Thyroid gland (tissue), 4 donors: ENCODE data around the gene ATP1A2.
A peak's percentile ranks its signal among the peaks of the same experiment; 100 is the strongest.

Source experiments
- CTCF ChIP-seq, 6 experiments: fragments of 200-600 bp in 3 of 6; fragments of 450-650 bp in 3 of 6; sonication (generic) in 3 of 6; IDR thresholded peaks; one replicate each; pipeline ENCODE4 v1.5.1; 2016 to 2019; ENCODE audit warnings: antibody characterized with exemption in 6 of 6, mild to moderate bottlenecking in 2 of 6, inconsistent platforms in 1 of 6, moderate library complexity in 1 of 6
- POLR2A ChIP-seq, 2 donors: fragments of 450-650 bp; IDR thresholded peaks; one replicate each; pipeline ENCODE4 v1.6.1; 2017; ENCODE audit warnings: antibody characterized with exemption in 2 of 2, mild to moderate bottlenecking in 2 of 2, moderate library complexity in 1 of 2

- TF ChIP-seq CTCF (IDR thresholded peaks at IDR 0.05) (peak in 3 of 6 experiments; percentile 33 to 45 (median 39)), POLR2A (IDR thresholded peaks at IDR 0.05) (no peak)
Observed at GRCh38 chr1:160161965-160162705, 46.6 kb downstream of the ATP1A2 start.
